WTC11 (cell line): ENCODE data around the gene TMEM144. TPM values are rescaled to one million over a fixed set of nuclear protein-coding genes. Genes with fewer than 3 reads are reported as not detected.

Experiments
- ATAC-seq: fragments of 200-7000 bp; cut with Tn5 transposase; 2 replicates; pipeline ENCODE4 v1.10.0; 2021; ENCODE audit warnings: mild to moderate bottlenecking, moderate library complexity
- CTCF ChIA-PET: fragments of 300-600 bp; sonication (Branson Sonifier 250); formaldehyde crosslinking; loops from one replicate; lab custom pipeline; 2021; ENCODE audit warnings: antibody characterized with exemption; lab: Charles Lee
- POLR2A ChIA-PET: fragments of 350-600 bp; sonication (Branson Sonifier 250); formaldehyde crosslinking; loops from one replicate; lab custom pipeline; 2021; ENCODE audit warnings: antibody characterized with exemption; lab: Charles Lee
- DNase-seq: peaks from one replicate; pipeline ENCODE4 v3.0.0; 2021; ENCODE audit warnings: low spot score
- H3K27ac Mint-ChIP-seq: 2 replicates; pipeline ENCODE4 v1.8.0; 2021; ENCODE audit warnings: mixed read lengths
- H3K27me3 Mint-ChIP-seq: 2 replicates; pipeline ENCODE4 v1.8.0; 2021; ENCODE audit warnings: low read depth, mild to moderate bottlenecking, moderate library complexity, mixed read lengths
- H3K36me3 Mint-ChIP-seq: 2 replicates; pipeline ENCODE4 v1.8.0; 2021; ENCODE audit warnings: mixed read lengths
- H3K4me1 Mint-ChIP-seq: 2 replicates; pipeline ENCODE4 v1.8.0; 2022; ENCODE audit warnings: mixed read lengths
- H3K4me3 Mint-ChIP-seq: 2 replicates; pipeline ENCODE4 v1.8.0; 2021; ENCODE audit warnings: mild to moderate bottlenecking, moderate library complexity, mixed read lengths
- H3K9me3 Mint-ChIP-seq: 2 replicates; pipeline ENCODE4 v1.8.0; 2021; ENCODE audit warnings: mixed read lengths
- AFF4 ChIP-seq: sonication (generic); formaldehyde crosslinking; IDR thresholded peaks from 2 replicates; pipeline ENCODE4 v1.8.1; 2023; ENCODE audit warnings: mild to moderate bottlenecking, missing genetic modification reagents, borderline replicate concordance
- AR ChIP-seq: fragments of 250-450 bp; sonication (Bioruptor Pico); IDR thresholded peaks from 2 replicates; pipeline ENCODE4 v1.9.0; 2021; ENCODE audit warnings: mild to moderate bottlenecking
- ATF2 ChIP-seq: sonication (generic); formaldehyde crosslinking; IDR thresholded peaks from 2 replicates; pipeline ENCODE4 v1.8.1; 2022; ENCODE audit warnings: low read depth, missing genetic modification reagents, borderline replicate concordance
- ATF3 ChIP-seq: sonication (generic); formaldehyde crosslinking; conservative IDR thresholded peaks from 2 replicates; pipeline ENCODE4 v1.8.1; 2022; ENCODE audit warnings: mild to moderate bottlenecking, missing genetic modification reagents
- CDX4 ChIP-seq: fragments of 250-450 bp; sonication (Bioruptor Pico); IDR thresholded peaks from 2 replicates; pipeline ENCODE4 v1.9.0; 2021; ENCODE audit warnings: moderate library complexity, mild to moderate bottlenecking, inconsistent platforms, borderline replicate concordance
- CTCF ChIP-seq: fragments of 200-600 bp; IDR thresholded peaks from 2 replicates; pipeline ENCODE4 v1.8.0; 2022; ENCODE audit warnings: antibody characterized with exemption
- E2F1 ChIP-seq: sonication (generic); formaldehyde crosslinking; IDR thresholded peaks from 2 replicates; pipeline ENCODE4 v1.8.0; 2022; ENCODE audit warnings: mild to moderate bottlenecking, missing genetic modification reagents
- E2F5 ChIP-seq: sonication (generic); formaldehyde crosslinking; IDR thresholded peaks from 2 replicates; pipeline ENCODE4 v1.8.1; 2022; ENCODE audit warnings: mild to moderate bottlenecking, moderate library complexity, missing genetic modification reagents
- HMGXB4 ChIP-seq: sonication (generic); formaldehyde crosslinking; IDR thresholded peaks from 2 replicates; pipeline ENCODE4 v1.8.1; 2023; ENCODE audit warnings: mild to moderate bottlenecking, moderate library complexity, missing genetic modification reagents
- MXD4 ChIP-seq: fragments of 250-450 bp; sonication (Bioruptor Pico); IDR thresholded peaks from 2 replicates; pipeline ENCODE4 v1.8.0; 2021; ENCODE audit warnings: mild to moderate bottlenecking, moderate library complexity, borderline replicate concordance
- NFATC4 ChIP-seq: fragments of 250-450 bp; sonication (Bioruptor Pico); IDR thresholded peaks from 2 replicates; pipeline ENCODE4 v1.9.0; 2021; ENCODE audit warnings: mild to moderate bottlenecking
- NFYB ChIP-seq: sonication (generic); formaldehyde crosslinking; conservative IDR thresholded peaks from 2 replicates; pipeline ENCODE4 v1.8.0; 2022; ENCODE audit warnings: low read depth, missing genetic modification reagents
- total RNA-seq: library from RNA; stranded (reverse); gene quantifications from 3 replicates; pipeline ENCODE4 v1.2.3, GENCODE V29; 2021

Gene TMEM144
- total RNA-seq, 1 experiment from 2014 or later = 3.8 TPM

- no peak within 1 kb of the TSS for H3K27ac Mint-ChIP-seq
- DNase-seq (peak; percentile 20), ATAC-seq (peak; percentile 56)
- no peaks in the 10 kb centered on the region for H3K27me3 Mint-ChIP-seq
- CTCF ChIA-PET = interaction anchor here (1.0 to 3.1 kb wide), 4 partner anchors 10 to 179 kb away, joined by 3 to 12 read pairs (median 8); no protein-coding TSS in a partner anchor
- no peak within 1 kb of the TSS for H3K4me3 Mint-ChIP-seq
- peak; percentile 33; the same call in 1 of the 2 replicates for TF ChIP-seq CTCF
- TF ChIP-seq AR (CRISPR knock-in tag) = no peak
- POLR2A ChIA-PET = no interaction called here
- no peaks in the 10 kb centered on the region for H3K9me3 Mint-ChIP-seq
- H3K4me1 Mint-ChIP-seq = peaks cover 10% of the 10 kb centered on the region
- no peaks in the 10 kb centered on the region for H3K36me3 Mint-ChIP-seq
Measured at GRCh38 chr4:158172261-158173258, 37.7 kb upstream of the TMEM144 start, which contains the start of gene GASK1B. TSS of gene GASK1B (minus strand) at chr4:158173025. CDS start at chr4:158171375, 1,650 bp downstream.

- ChIA-PET CTCF (no interaction called here), POLR2A (no interaction called here)
- Mint-ChIP-seq H3K27ac (no peak overlapping the region), H3K27me3 (no peaks in the 10 kb centered on the region), H3K4me3 (no peak overlapping the region), H3K4me1 (peaks cover 10% of the 10 kb centered on the region), H3K36me3 (no peaks in the 10 kb centered on the region), H3K9me3 (no peaks in the 10 kb centered on the region)
- ATAC-seq (no peak), DNase-seq (no peak)
- TF ChIP-seq MXD4 (CRISPR knock-in tag) = no peak
- no peak for TF ChIP-seq ATF2 (CRISPR knock-in tag)
- no peak for TF ChIP-seq CDX4 (CRISPR knock-in tag)
- no peak for TF ChIP-seq AFF4 (CRISPR knock-in tag)
- no peak for TF ChIP-seq E2F1 (CRISPR knock-in tag)
- no peak for TF ChIP-seq HMGXB4
- TF ChIP-seq E2F5 (CRISPR knock-in tag) = no peak
- TF ChIP-seq CTCF = no peak
- no peak for TF ChIP-seq NFYB (CRISPR knock-in tag)
- TF ChIP-seq ATF3 (CRISPR knock-in tag) = no peak
- no peak for TF ChIP-seq NFATC4 (CRISPR knock-in tag)
Measured at GRCh38 chr4:158176108-158176507, 34.2 kb upstream of the TMEM144 start.
